ENCODE results near the gene WHRN. TPM values are rescaled to one million over a fixed set of nuclear protein-coding genes. Genes with fewer than 3 reads are reported as not detected.

Gene WHRN
- total and polyA plus RNA-seq, 9 of the 15 experiments (the other 6 are each of a cell fraction or from before 2014, with no cell fraction given) = 0.31 to 14.1 (median 3.0) TPM

DNA sequence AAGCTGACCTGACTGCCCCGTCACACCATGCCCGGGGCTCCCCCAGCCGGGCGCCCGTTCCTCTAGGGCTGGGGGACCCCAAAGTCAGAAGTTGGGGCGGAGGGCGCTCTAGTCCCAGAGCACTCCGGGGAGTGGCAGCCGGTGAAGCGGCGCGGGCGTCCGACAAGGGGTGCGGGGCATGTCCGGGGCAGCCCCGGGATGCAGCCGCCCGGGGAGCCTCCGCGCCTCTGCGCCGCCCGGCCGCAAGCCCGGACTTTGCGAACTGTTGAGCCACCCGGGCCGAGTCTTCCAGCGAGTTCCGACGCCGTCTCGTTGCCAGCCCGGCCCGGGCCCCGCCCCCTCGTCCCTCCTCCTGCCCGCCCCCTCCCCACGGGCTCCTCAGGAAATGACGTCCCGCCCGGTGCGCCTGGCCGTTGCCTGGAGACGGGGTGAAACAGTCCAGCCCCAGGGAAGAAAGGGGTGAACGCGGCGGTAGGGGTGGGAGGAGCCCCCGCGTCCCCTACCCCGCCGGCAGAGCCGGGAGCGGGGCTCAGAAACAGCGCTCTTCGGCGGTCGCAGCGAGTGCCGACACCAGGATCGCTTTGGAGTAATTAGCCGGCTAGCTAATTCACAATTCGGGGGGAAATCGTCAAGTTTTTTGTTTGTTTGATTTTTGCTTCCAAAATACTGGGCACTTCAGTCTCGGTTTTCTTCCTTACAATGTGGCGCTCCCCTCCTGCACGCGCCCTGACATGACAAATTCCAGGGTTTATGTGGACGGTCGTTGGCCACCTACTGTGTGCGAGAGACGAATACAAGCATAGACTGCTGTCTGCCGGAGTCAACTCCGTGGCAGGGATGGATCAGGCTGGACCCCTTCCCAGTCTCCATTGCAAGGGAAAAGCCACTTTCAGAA, at the start of gene WHRN (continued):
- peak; percentile 56 for TF ChIP-seq EGR1 (conservative IDR thresholded peaks at IDR 0.05)
- TF ChIP-seq HCFC1 (IDR thresholded peaks at IDR 0.05; ENCODE audit: low read depth, low read length) = peak; percentile 55
- no peak for TF ChIP-seq SIN3B (IDR thresholded peaks at IDR 0.05; ENCODE audit: low read depth)
- TF ChIP-seq KDM5B (IDR thresholded peaks at IDR 0.05; ENCODE audit: insufficient replicate concordance, low read depth, low read length) = peak; percentile 44
- TF ChIP-seq HDAC1 (IDR thresholded peaks at IDR 0.05) = peak in 1 of 2 experiments; percentile 55; a peak in 1 of 4 replicates
- peak; percentile 90 for TF ChIP-seq GABPB1 (CRISPR knock-in tag; IDR thresholded peaks at IDR 0.05)
- TF ChIP-seq YY1 (IDR thresholded peaks at IDR 0.05; ENCODE audit: borderline replicate concordance in 1 of 3, control insufficient read depth in 1 of 3, extremely low read depth in 1 of 3, insufficient read depth in 3 of 3, insufficient read length in 1 of 3, insufficient replicate concordance in 2 of 3, low read depth in 1 of 3, low read length in 2 of 3) = peak in 1 of 3 experiments; percentile 12
- TF ChIP-seq POLR2G (IDR thresholded peaks at IDR 0.05; ENCODE audit: low read depth, low read length) = peak; percentile 86
- TF ChIP-seq SAP30 (IDR thresholded peaks at IDR 0.05; ENCODE audit: borderline replicate concordance, insufficient read depth, low read depth, low read length, poor library complexity, severe bottlenecking) = no peak
- TF ChIP-seq ATF7 (IDR thresholded peaks at IDR 0.05) = peak; percentile 21; the same call in 1 of the 2 replicates
- 0 out of 4 replicates have a peak, but pooled peaks of 1 of the 2 experiments have one; percentile 7 for TF ChIP-seq RCOR1 (IDR thresholded peaks at IDR 0.05; ENCODE audit: borderline replicate concordance in 1 of 2, low read depth in 2 of 2, low read length in 2 of 2)
- no peak for TF ChIP-seq ZBTB8A (IDR thresholded peaks at IDR 0.05; ENCODE audit: partially characterized antibody)
- TF ChIP-seq TBP (optimal IDR thresholded peaks at IDR 0.05; ENCODE audit: low read depth, low read length) = peak; percentile 35
- TF ChIP-seq, protein P1, sequence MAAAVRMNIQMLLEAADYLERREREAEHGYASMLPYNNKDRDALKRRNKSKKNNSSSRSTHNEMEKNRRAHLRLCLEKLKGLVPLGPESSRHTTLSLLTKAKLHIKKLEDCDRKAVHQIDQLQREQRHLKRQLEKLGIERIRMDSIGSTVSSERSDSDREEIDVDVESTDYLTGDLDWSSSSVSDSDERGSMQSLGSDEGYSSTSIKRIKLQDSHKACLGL (CRISPR knock-in tag; IDR thresholded peaks at IDR 0.05; ENCODE audit: borderline replicate concordance, poor library complexity, severe bottlenecking) = no peak
- TF ChIP-seq, protein P2, sequence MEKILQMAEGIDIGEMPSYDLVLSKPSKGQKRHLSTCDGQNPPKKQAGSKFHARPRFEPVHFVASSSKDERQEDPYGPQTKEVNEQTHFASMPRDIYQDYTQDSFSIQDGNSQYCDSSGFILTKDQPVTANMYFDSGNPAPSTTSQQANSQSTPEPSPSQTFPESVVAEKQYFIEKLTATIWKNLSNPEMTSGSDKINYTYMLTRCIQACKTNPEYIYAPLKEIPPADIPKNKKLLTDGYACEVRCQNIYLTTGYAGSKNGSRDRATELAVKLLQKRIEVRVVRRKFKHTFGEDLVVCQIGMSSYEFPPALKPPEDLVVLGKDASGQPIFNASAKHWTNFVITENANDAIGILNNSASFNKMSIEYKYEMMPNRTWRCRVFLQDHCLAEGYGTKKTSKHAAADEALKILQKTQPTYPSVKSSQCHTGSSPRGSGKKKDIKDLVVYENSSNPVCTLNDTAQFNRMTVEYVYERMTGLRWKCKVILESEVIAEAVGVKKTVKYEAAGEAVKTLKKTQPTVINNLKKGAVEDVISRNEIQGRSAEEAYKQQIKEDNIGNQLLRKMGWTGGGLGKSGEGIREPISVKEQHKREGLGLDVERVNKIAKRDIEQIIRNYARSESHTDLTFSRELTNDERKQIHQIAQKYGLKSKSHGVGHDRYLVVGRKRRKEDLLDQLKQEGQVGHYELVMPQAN (IDR thresholded peaks at IDR 0.05; ENCODE audit: borderline replicate concordance) = peak; percentile 41; the same call in 1 of the 2 replicates
- no peak for TF ChIP-seq XRCC3 (IDR thresholded peaks at IDR 0.05)
- no peak for TF ChIP-seq ZNF75A (CRISPR knock-in tag; IDR thresholded peaks at IDR 0.05)
- no peak for TF ChIP-seq HNRNPUL1 (IDR thresholded peaks at IDR 0.05; ENCODE audit: low read length)
- TF ChIP-seq TEAD1 (CRISPR knock-in tag; IDR thresholded peaks at IDR 0.05) = no peak
- 0 out of 2 replicates have a peak, but pooled peaks have one; percentile 36 for TF ChIP-seq LCOR (CRISPR knock-in tag; IDR thresholded peaks at IDR 0.05)
- TF ChIP-seq, protein P3, sequence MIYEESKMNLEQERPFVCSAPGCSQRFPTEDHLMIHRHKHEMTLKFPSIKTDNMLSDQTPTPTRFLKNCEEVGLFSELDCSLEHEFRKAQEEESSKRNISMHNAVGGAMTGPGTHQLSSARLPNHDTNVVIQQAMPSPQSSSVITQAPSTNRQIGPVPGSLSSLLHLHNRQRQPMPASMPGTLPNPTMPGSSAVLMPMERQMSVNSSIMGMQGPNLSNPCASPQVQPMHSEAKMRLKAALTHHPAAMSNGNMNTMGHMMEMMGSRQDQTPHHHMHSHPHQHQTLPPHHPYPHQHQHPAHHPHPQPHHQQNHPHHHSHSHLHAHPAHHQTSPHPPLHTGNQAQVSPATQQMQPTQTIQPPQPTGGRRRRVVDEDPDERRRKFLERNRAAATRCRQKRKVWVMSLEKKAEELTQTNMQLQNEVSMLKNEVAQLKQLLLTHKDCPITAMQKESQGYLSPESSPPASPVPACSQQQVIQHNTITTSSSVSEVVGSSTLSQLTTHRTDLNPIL (CRISPR knock-in tag; IDR thresholded peaks at IDR 0.05) = no peak

Measured in K562 (cell line).